GM18511 (cell line): ENCODE data around the gene RNFT2.

Experiments
- ATAC-seq: cut with Tn5 transposase; IDR thresholded peaks from one replicate; pipeline ENCODE4 v1.9.1; 2021; ENCODE audit warnings: mild to moderate bottlenecking, moderate library complexity; ENCODE audit not compliant: unreplicated experiment

Gene RNFT2

DNA sequence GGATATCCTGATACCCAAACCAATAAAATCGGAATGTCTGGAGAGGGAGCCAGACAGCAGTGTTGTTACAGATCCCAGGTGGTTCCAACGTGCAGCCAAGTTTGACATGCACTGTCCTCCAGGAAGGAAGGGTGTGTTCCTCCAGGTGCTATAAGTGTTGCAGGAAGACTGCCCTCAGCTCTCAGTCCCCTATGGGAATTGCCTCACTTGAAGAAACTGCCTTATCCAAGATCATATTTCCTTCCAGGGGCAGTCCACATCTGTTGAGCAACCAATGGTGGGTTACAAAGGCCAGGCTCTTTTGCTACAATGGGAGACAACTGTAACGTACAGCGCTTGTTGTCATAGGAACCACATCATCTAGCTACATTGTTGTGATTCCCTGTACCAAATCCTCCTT, 159.4 kb downstream of the RNFT2 start:
- ATAC-seq, result no peak

DNA sequence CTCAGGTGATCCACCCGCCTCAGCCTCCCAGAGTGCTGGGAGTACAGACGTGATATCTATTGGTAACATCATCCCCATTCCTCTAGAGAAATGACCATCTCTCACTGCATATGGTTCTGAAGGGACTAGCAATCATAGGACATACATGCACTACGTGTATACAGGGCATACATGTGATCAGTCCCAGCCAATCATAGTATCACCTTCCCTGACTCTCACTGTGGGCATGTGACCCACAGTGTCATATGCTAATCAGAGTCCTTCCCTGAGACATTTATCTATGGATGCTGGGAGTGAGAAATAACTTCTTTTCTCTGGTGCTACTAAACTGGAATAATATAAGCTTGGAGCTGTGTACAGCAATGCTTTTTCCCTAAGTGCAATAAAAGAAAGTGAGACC, 160.6 kb downstream of the RNFT2 start:
- no peak for ATAC-seq

DNA sequence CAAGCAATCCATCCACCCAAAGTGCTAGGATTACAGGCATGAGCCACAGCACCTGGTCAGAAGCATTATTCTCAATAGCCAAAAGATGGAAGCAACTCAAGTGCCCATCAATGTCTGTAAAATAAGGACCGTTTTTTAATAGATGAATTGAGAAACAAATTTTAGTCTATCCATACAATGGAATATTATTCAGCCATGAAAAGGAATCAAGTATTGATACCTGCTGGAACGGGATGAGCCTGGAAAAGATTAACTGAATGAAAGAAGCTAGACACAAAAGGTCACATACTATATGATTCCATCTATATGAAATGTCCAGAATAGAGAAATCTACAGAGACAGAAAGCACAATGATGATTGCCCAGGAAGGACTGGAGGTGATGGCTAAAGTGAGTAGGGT, 163.5 kb downstream of the RNFT2 start:
- no peak for ATAC-seq
